Measurements from ENCODE around the gene SLC17A8. TPM values are rescaled to one million over a fixed set of nuclear protein-coding genes. Genes with fewer than 3 reads are reported as not detected.

Gene SLC17A8
- total RNA-seq, 5 donors from 2014 or later (not counting 1 experiment from before 2014, with no cell fraction given) = not detected

- Mint-ChIP-seq H3K27ac (no peak overlapping the region), H3K9me3 (no peaks in the 10 kb centered on the region), H3K4me1 (no peaks in the 10 kb centered on the region), H3K27me3 (peaks cover 6 to 10% of the 10 kb centered on the region in 2 donors), H3K36me3 (no peaks in the 10 kb centered on the region), H3K4me3 (no peak overlapping the region)
- H3K4me3 ChIP-seq (ENCODE audit: control insufficient read depth in 1 of 2, extremely low read depth in 1 of 2, low read length in 1 of 2) = no peak overlapping the region
- ChIA-PET POLR2A (no interaction called here), CTCF (no interaction called here)
- no peaks in the 10 kb centered on the region for H3K9me3 ChIP-seq
- no peaks in the 10 kb centered on the region for H3K27me3 ChIP-seq (replicated peaks in 1 of 2; ENCODE audit: control insufficient read depth in 2 of 2, extremely low read depth in 1 of 2, insufficient read depth in 2 of 2, low read length in 1 of 2)
- no peak for ATAC-seq (replicated peaks in 1 of 4)
- DNase-seq = no peak
- H3K4me1 ChIP-seq (ENCODE audit: control insufficient read depth in 1 of 2, extremely low read depth in 1 of 2, insufficient read depth in 2 of 2, low read length in 2 of 2) = no peaks in the 10 kb centered on the region
- WGBS (ENCODE audit: insufficient coverage) = no CpG with 5 or more reads among the region's 2 CpGs
- no peak overlapping the region for H3K27ac ChIP-seq (ENCODE audit: low read length)
- no peaks in the 10 kb centered on the region for H3K36me3 ChIP-seq (ENCODE audit: control insufficient read depth in 2 of 2, extremely low read depth in 1 of 2, insufficient read depth in 1 of 2, low read length in 1 of 2)
Observed at GRCh38 chr12:100391856-100392255, 35.0 kb downstream of the SLC17A8 start.

- WGBS (ENCODE audit: insufficient coverage) = 100% methylated on average over 2 of the region's 6 CpGs
- Histone ChIP-seq H3K27ac (ENCODE audit: low read length) (no peak overlapping the region), H3K4me3 (ENCODE audit: control insufficient read depth in 1 of 2, extremely low read depth in 1 of 2, low read length in 1 of 2) (no peak overlapping the region), H3K4me1 (ENCODE audit: control insufficient read depth in 1 of 2, extremely low read depth in 1 of 2, insufficient read depth in 2 of 2, low read length in 2 of 2) (no peaks in the 10 kb centered on the region), H3K9me3 (no peaks in the 10 kb centered on the region), H3K36me3 (ENCODE audit: control insufficient read depth in 2 of 2, extremely low read depth in 1 of 2, insufficient read depth in 1 of 2, low read length in 1 of 2) (no peaks in the 10 kb centered on the region), H3K27me3 (replicated peaks in 1 of 2; ENCODE audit: control insufficient read depth in 2 of 2, extremely low read depth in 1 of 2, insufficient read depth in 2 of 2, low read length in 1 of 2) (no peaks in the 10 kb centered on the region)
- no peak for DNase-seq
- H3K27me3 Mint-ChIP-seq = peaks cover 5% of the 10 kb centered on the region in 2 donors
- H3K9me3 Mint-ChIP-seq = no peaks in the 10 kb centered on the region
- no peak overlapping the region for H3K27ac Mint-ChIP-seq
- H3K4me3 Mint-ChIP-seq = no peak overlapping the region
- H3K4me1 Mint-ChIP-seq = no peaks in the 10 kb centered on the region
- no peak for ATAC-seq (replicated peaks in 1 of 4)
- ChIA-PET CTCF (no interaction called here), POLR2A (no interaction called here)
- no peaks in the 10 kb centered on the region for H3K36me3 Mint-ChIP-seq
Observed at GRCh38 chr12:100393200-100393599, 36.3 kb downstream of the SLC17A8 start.

- H3K27me3 Mint-ChIP-seq = peaks cover 2 to 5% of the 10 kb centered on the region in 2 donors
- Histone ChIP-seq H3K4me3 (ENCODE audit: control insufficient read depth in 1 of 2, extremely low read depth in 1 of 2, low read length in 1 of 2) (no peak overlapping the region), H3K27ac (ENCODE audit: low read length) (no peak overlapping the region), H3K36me3 (ENCODE audit: control insufficient read depth in 2 of 2, extremely low read depth in 1 of 2, insufficient read depth in 1 of 2, low read length in 1 of 2) (no peaks in the 10 kb centered on the region), H3K27me3 (replicated peaks in 1 of 2; ENCODE audit: control insufficient read depth in 2 of 2, extremely low read depth in 1 of 2, insufficient read depth in 2 of 2, low read length in 1 of 2) (no peaks in the 10 kb centered on the region), H3K4me1 (ENCODE audit: control insufficient read depth in 1 of 2, extremely low read depth in 1 of 2, insufficient read depth in 2 of 2, low read length in 2 of 2) (no peaks in the 10 kb centered on the region), H3K9me3 (no peaks in the 10 kb centered on the region)
- no peaks in the 10 kb centered on the region for H3K9me3 Mint-ChIP-seq
- no peak overlapping the region for H3K4me3 Mint-ChIP-seq
- ATAC-seq (replicated peaks in 1 of 4) (no peak), DNase-seq (no peak)
- H3K4me1 Mint-ChIP-seq = no peaks in the 10 kb centered on the region
- ChIA-PET POLR2A (no interaction called here), CTCF (interaction anchor here in 1 of 2 donors (0.7 kb wide), 1 partner anchor 17 kb away, joined by 3 read pairs; no protein-coding TSS in a partner anchor)
- 95% methylated on average over 3 of the region's 6 CpGs for WGBS (ENCODE audit: insufficient coverage)
- no peak overlapping the region for H3K27ac Mint-ChIP-seq
- no peaks in the 10 kb centered on the region for H3K36me3 Mint-ChIP-seq
Observed at GRCh38 chr12:100395811-100396210, 38.9 kb downstream of the SLC17A8 start.

DNA sequence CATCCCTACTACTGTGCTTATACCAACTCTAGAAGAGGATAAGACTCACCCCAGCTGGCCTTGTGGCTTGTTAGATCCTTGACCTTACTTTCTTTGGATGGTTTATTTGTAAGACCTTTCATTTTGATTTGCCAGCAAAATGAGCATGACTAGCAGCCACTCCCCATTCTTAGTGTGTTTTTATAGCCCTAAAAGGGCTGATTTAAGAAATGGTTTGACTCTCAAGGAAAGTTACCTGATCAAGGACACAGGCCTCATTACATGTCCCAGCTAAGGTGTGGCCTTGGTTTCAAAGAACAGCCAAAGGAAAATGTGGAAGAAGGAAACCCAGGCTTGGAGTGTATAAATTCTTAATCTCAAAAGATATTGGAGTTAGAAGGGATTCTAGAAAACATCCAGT is 41.4 kb downstream of the SLC17A8 start:
- Histone ChIP-seq H3K4me1 (ENCODE audit: control insufficient read depth in 1 of 2, extremely low read depth in 1 of 2, insufficient read depth in 2 of 2, low read length in 2 of 2) (no peaks in the 10 kb centered on the region), H3K27ac (ENCODE audit: low read length) (no peak overlapping the region), H3K4me3 (ENCODE audit: control insufficient read depth in 1 of 2, extremely low read depth in 1 of 2, low read length in 1 of 2) (no peak overlapping the region), H3K27me3 (replicated peaks in 1 of 2; ENCODE audit: control insufficient read depth in 2 of 2, extremely low read depth in 1 of 2, insufficient read depth in 2 of 2, low read length in 1 of 2) (no peaks in the 10 kb centered on the region), H3K9me3 (no peaks in the 10 kb centered on the region), H3K36me3 (ENCODE audit: control insufficient read depth in 2 of 2, extremely low read depth in 1 of 2, insufficient read depth in 1 of 2, low read length in 1 of 2) (no peaks in the 10 kb centered on the region)
- Mint-ChIP-seq H3K27me3 (peaks cover 0 to 4% of the 10 kb centered on the region in 2 donors), H3K36me3 (no peaks in the 10 kb centered on the region), H3K4me3 (no peak overlapping the region), H3K9me3 (no peaks in the 10 kb centered on the region), H3K4me1 (no peaks in the 10 kb centered on the region), H3K27ac (no peak overlapping the region)
- CTCF ChIA-PET = interaction anchor here in 1 of 2 donors (0.7 kb wide), 1 partner anchor 1211 kb away, joined by 5 read pairs; no protein-coding TSS in a partner anchor
- POLR2A ChIA-PET = no interaction called here
- no peak for ATAC-seq (replicated peaks in 1 of 4)
- DNase-seq = no peak

GRCh38 chr12:100399095-100399494 is 42.2 kb downstream of the SLC17A8 start:
- H3K27ac ChIP-seq (ENCODE audit: low read length) = no peak overlapping the region
- H3K4me3 Mint-ChIP-seq = no peak overlapping the region
- H3K27me3 ChIP-seq (replicated peaks in 1 of 2; ENCODE audit: control insufficient read depth in 2 of 2, extremely low read depth in 1 of 2, insufficient read depth in 2 of 2, low read length in 1 of 2) = no peaks in the 10 kb centered on the region
- H3K9me3 Mint-ChIP-seq = no peaks in the 10 kb centered on the region
- POLR2A ChIA-PET = no interaction called here
- no peak for DNase-seq
- no peaks in the 10 kb centered on the region for H3K4me1 ChIP-seq (ENCODE audit: control insufficient read depth in 1 of 2, extremely low read depth in 1 of 2, insufficient read depth in 2 of 2, low read length in 2 of 2)
- H3K4me3 ChIP-seq (ENCODE audit: control insufficient read depth in 1 of 2, extremely low read depth in 1 of 2, low read length in 1 of 2) = no peak overlapping the region
- ATAC-seq (replicated peaks in 1 of 4) = no peak
- H3K4me1 Mint-ChIP-seq = no peaks in the 10 kb centered on the region
- CTCF ChIA-PET = no interaction called here
- no peak overlapping the region for H3K27ac Mint-ChIP-seq
- no peaks in the 10 kb centered on the region for H3K36me3 Mint-ChIP-seq
- no peaks in the 10 kb centered on the region for H3K9me3 ChIP-seq
- H3K36me3 ChIP-seq (ENCODE audit: control insufficient read depth in 2 of 2, extremely low read depth in 1 of 2, insufficient read depth in 1 of 2, low read length in 1 of 2) = no peaks in the 10 kb centered on the region
- H3K27me3 Mint-ChIP-seq = peaks cover 0 to 4% of the 10 kb centered on the region in 2 donors
- no CpG with 5 or more reads among the region's 2 CpGs for WGBS (ENCODE audit: insufficient coverage)

GRCh38 chr12:100401660-100402059 is 44.8 kb downstream of the SLC17A8 start:
- ATAC-seq (replicated peaks in 1 of 4) = no peak
- Mint-ChIP-seq H3K27ac (no peak overlapping the region), H3K4me1 (no peaks in the 10 kb centered on the region), H3K9me3 (no peaks in the 10 kb centered on the region), H3K4me3 (no peak overlapping the region), H3K36me3 (no peaks in the 10 kb centered on the region), H3K27me3 (peaks cover 3 to 5% of the 10 kb centered on the region in 2 donors)
- no peaks in the 10 kb centered on the region for H3K4me1 ChIP-seq (ENCODE audit: control insufficient read depth in 1 of 2, extremely low read depth in 1 of 2, insufficient read depth in 2 of 2, low read length in 2 of 2)
- no peaks in the 10 kb centered on the region for H3K9me3 ChIP-seq
- no peak overlapping the region for H3K4me3 ChIP-seq (ENCODE audit: control insufficient read depth in 1 of 2, extremely low read depth in 1 of 2, low read length in 1 of 2)
- POLR2A ChIA-PET = no interaction called here
- no peak overlapping the region for H3K27ac ChIP-seq (ENCODE audit: low read length)
- no peaks in the 10 kb centered on the region for H3K36me3 ChIP-seq (ENCODE audit: control insufficient read depth in 2 of 2, extremely low read depth in 1 of 2, insufficient read depth in 1 of 2, low read length in 1 of 2)
- CTCF ChIA-PET = no interaction called here
- no peaks in the 10 kb centered on the region for H3K27me3 ChIP-seq (replicated peaks in 1 of 2; ENCODE audit: control insufficient read depth in 2 of 2, extremely low read depth in 1 of 2, insufficient read depth in 2 of 2, low read length in 1 of 2)
- no peak for DNase-seq

- Histone ChIP-seq H3K4me3 (ENCODE audit: control insufficient read depth in 1 of 2, extremely low read depth in 1 of 2, low read length in 1 of 2) (no peak overlapping the region), H3K9me3 (no peaks in the 10 kb centered on the region), H3K27me3 (replicated peaks in 1 of 2; ENCODE audit: control insufficient read depth in 2 of 2, extremely low read depth in 1 of 2, insufficient read depth in 2 of 2, low read length in 1 of 2) (no peaks in the 10 kb centered on the region), H3K36me3 (ENCODE audit: control insufficient read depth in 2 of 2, extremely low read depth in 1 of 2, insufficient read depth in 1 of 2, low read length in 1 of 2) (no peaks in the 10 kb centered on the region), H3K27ac (ENCODE audit: low read length) (no peak overlapping the region), H3K4me1 (ENCODE audit: control insufficient read depth in 1 of 2, extremely low read depth in 1 of 2, insufficient read depth in 2 of 2, low read length in 2 of 2) (no peaks in the 10 kb centered on the region)
- WGBS (ENCODE audit: insufficient coverage) = no CpG with 5 or more reads among the region's 2 CpGs
- DNase-seq (no peak), ATAC-seq (replicated peaks in 1 of 4) (no peak)
- Mint-ChIP-seq H3K27me3 (peaks cover 3 to 5% of the 10 kb centered on the region in 2 donors), H3K4me1 (no peaks in the 10 kb centered on the region), H3K9me3 (no peaks in the 10 kb centered on the region), H3K27ac (no peak overlapping the region), H3K4me3 (no peak overlapping the region), H3K36me3 (no peaks in the 10 kb centered on the region)
- CTCF ChIA-PET = no interaction called here
- POLR2A ChIA-PET = no interaction called here
Observed at GRCh38 chr12:100402763-100403162, 45.9 kb downstream of the SLC17A8 start.

All from T-cell (primary cell).